Keratinocyte (primary cell): ENCODE results near the gene ADGRG2. TPM values are rescaled to one million over a fixed set of nuclear protein-coding genes. Genes with fewer than 3 reads are reported as not detected.

Experiments used
- DNase-seq: peaks from one replicate; pipeline ENCODE4 v3.0.0-alpha.2; 2011; ENCODE audit warnings: low read depth, missing footprints, low spot score
- FAIRE-seq: peaks from 2 replicates; lab custom pipeline; 2011; peaks lifted over from hg19 to GRCh38; lab: Jason Lieb, UNC
- H2AFZ ChIP-seq: 2 replicates; pipeline ENCODE4 v1.6.0; 2012; ENCODE audit warnings: low read length, control low read depth, inconsistent platforms; ENCODE audit not compliant: control insufficient read depth
- H3K27ac ChIP-seq: 2 replicates; pipeline ENCODE4 v1.5.1; 2011; ENCODE audit warnings: low read length; ENCODE audit not compliant: control insufficient read depth, insufficient read depth
- H3K27me3 ChIP-seq: 3 replicates; pipeline ENCODE4 v1.6.0; 2011; ENCODE audit warnings: low read length; ENCODE audit not compliant: control insufficient read depth, insufficient read depth; ENCODE audit errors: extremely low read depth
- H3K36me3 ChIP-seq, 2 experiments: 2 replicates in 1 of 2; 3 replicates in 1 of 2; pipeline ENCODE4 v1.5.1; 2011; ENCODE audit warnings: low read length in 2 of 2, mild to moderate bottlenecking in 1 of 2; ENCODE audit not compliant: control insufficient read depth in 2 of 2, insufficient read depth in 2 of 2; ENCODE audit errors: extremely low read depth in 1 of 2
- H3K4me1 ChIP-seq: 3 replicates; pipeline ENCODE4 v1.5.1; 2011; ENCODE audit warnings: low read length; ENCODE audit not compliant: control insufficient read depth, insufficient read depth; ENCODE audit errors: extremely low read depth
- H3K4me2 ChIP-seq: 3 replicates; pipeline ENCODE4 v1.6.0; 2011; ENCODE audit warnings: low read depth, low read length; ENCODE audit not compliant: control insufficient read depth, insufficient read depth; ENCODE audit errors: extremely low read depth
- H3K4me3 ChIP-seq, 3 experiments: fragments of 200-600 bp in 1 of 3; sonication (generic) in 1 of 3; 2 replicates in 2 of 3; 3 replicates in 1 of 3; pipeline ENCODE4 v1.5.1; 2011 to 2016; ENCODE audit warnings: low read length in 3 of 3, mild to moderate bottlenecking in 3 of 3, control low read depth in 2 of 3, inconsistent platforms in 1 of 3, low read depth in 1 of 3, mixed read lengths in 1 of 3, mixed run types in 1 of 3, moderate library complexity in 1 of 3; ENCODE audit not compliant: control insufficient read depth in 2 of 3, insufficient read depth in 2 of 3; ENCODE audit errors: extremely low read depth in 1 of 3
- H3K79me2 ChIP-seq: 2 replicates; pipeline ENCODE4 v1.6.0; 2012; ENCODE audit warnings: low read length; ENCODE audit not compliant: control insufficient read depth, insufficient read depth
- H3K9ac ChIP-seq: 3 replicates; pipeline ENCODE4 v1.6.0; 2011; ENCODE audit warnings: low read length; ENCODE audit not compliant: control insufficient read depth, insufficient read depth; ENCODE audit errors: extremely low read depth
- H3K9me1 ChIP-seq: 3 replicates; pipeline ENCODE4 v1.6.0; 2011; ENCODE audit warnings: low read length; ENCODE audit not compliant: control insufficient read depth, insufficient read depth; ENCODE audit errors: extremely low read depth
- H3K9me3 ChIP-seq: 2 replicates; pipeline ENCODE4 v1.5.1; 2012; ENCODE audit warnings: low read depth, low read length; ENCODE audit not compliant: control insufficient read depth
- H4K20me1 ChIP-seq: 3 replicates; pipeline ENCODE4 v1.6.0; 2011; ENCODE audit warnings: low read length; ENCODE audit not compliant: control insufficient read depth, insufficient read depth; ENCODE audit errors: extremely low read depth
- EZH2 ChIP-seq: IDR thresholded peaks from one replicate; pipeline ENCODE4 v1.6.1; 2012; ENCODE audit warnings: inconsistent platforms, mild to moderate bottlenecking, low read length, moderate library complexity
- dilution Hi-C: fragments of 300-500 bp; cut with MboI; formaldehyde crosslinking; loops from one replicate; pipeline ENCODE4 v1.7.0; 2020; ENCODE audit warnings: low sequenced_read_pairs; ENCODE audit not compliant: extremely low pct_ligation_motif_present
- polyA plus RNA-seq, 5 experiments: library from polyadenylated mRNA; depleted of rRNA in 3 of 5; stranded (reverse) in 3 of 5; stranded (forward) in 1 of 5; unstranded in 1 of 5; fragments of >200 nt; gene quantifications; 1 replicate in 1 of 5; 2 replicates in 3 of 5; 3 replicates in 1 of 5; pipeline versions ENCODE4 v1.2.1 to v1.2.3, GENCODE V29; 2011 to 2012; ENCODE audit warnings: missing spikeins in 2 of 5, low read depth in 1 of 5, low replicate concordance in 1 of 5
- TF ChIP-seq, protein P1 (sequence below), 3 experiments: IDR thresholded peaks in 1 of 3; conservative IDR thresholded peaks in 1 of 3; optimal IDR thresholded peaks in 1 of 3; 2 replicates in 2 of 3; 3 replicates in 1 of 3; pipeline versions ENCODE3 to v1.5.1; 2011; ENCODE audit warnings: low read length in 3 of 3, mild to moderate bottlenecking in 3 of 3, moderate library complexity in 2 of 3, control low read depth in 1 of 3, inconsistent platforms in 1 of 3; ENCODE audit not compliant: insufficient read depth in 2 of 3; ENCODE audit errors: extremely low read depth in 1 of 3

ADGRG2 gene
- polyA plus RNA-seq, 1 donor (not counting 4 experiments of a cell fraction or from before 2014, with no cell fraction given), result 0.20 TPM

- Histone ChIP-seq H3K27me3 (no peaks in the 10 kb centered on the region), H2AFZ (no peak overlapping the region), H4K20me1 (no peaks in the 10 kb centered on the region), H3K4me3 (no peak overlapping the region), H3K36me3 (no peaks in the 10 kb centered on the region), H3K9me1 (no peaks in the 10 kb centered on the region), H3K9me3 (no peaks in the 10 kb centered on the region), H3K4me2 (no peak overlapping the region), H3K79me2 (no peaks in the 10 kb centered on the region), H3K27ac (no peak overlapping the region), H3K9ac (no peak overlapping the region), H3K4me1 (peaks cover 10% of the 10 kb centered on the region)
- DNase-seq (no peak), FAIRE-seq (no peak)
- dilution Hi-C loops, result no loop called here
- TF ChIP-seq, protein P1, sequence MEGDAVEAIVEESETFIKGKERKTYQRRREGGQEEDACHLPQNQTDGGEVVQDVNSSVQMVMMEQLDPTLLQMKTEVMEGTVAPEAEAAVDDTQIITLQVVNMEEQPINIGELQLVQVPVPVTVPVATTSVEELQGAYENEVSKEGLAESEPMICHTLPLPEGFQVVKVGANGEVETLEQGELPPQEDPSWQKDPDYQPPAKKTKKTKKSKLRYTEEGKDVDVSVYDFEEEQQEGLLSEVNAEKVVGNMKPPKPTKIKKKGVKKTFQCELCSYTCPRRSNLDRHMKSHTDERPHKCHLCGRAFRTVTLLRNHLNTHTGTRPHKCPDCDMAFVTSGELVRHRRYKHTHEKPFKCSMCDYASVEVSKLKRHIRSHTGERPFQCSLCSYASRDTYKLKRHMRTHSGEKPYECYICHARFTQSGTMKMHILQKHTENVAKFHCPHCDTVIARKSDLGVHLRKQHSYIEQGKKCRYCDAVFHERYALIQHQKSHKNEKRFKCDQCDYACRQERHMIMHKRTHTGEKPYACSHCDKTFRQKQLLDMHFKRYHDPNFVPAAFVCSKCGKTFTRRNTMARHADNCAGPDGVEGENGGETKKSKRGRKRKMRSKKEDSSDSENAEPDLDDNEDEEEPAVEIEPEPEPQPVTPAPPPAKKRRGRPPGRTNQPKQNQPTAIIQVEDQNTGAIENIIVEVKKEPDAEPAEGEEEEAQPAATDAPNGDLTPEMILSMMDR (optimal IDR thresholded peaks at IDR 0.05 in 1 of 3, IDR thresholded peaks at IDR 0.05 in 1 of 3, conservative IDR thresholded peaks at IDR 0.05 in 1 of 3; ENCODE audit: extremely low read depth in 1 of 3, insufficient read depth in 2 of 3, low read length in 3 of 3), result no peak
- TF ChIP-seq EZH2, result no peak
Measured at GRCh38 chrX:18998653-18999052, 123.6 kb downstream of the ADGRG2 start.

- H3K9me3 ChIP-seq, result no peaks in the 10 kb centered on the region
- no peaks in the 10 kb centered on the region for H3K36me3 ChIP-seq
- H3K79me2 ChIP-seq, result no peaks in the 10 kb centered on the region
- no peak for FAIRE-seq
- no peak overlapping the region for H3K9ac ChIP-seq
- no peaks in the 10 kb centered on the region for H4K20me1 ChIP-seq
- peaks cover 10% of the 10 kb centered on the region for H3K4me1 ChIP-seq
- no peak for DNase-seq
- H3K9me1 ChIP-seq, result no peaks in the 10 kb centered on the region
- H3K27ac ChIP-seq, result no peak overlapping the region
- H3K27me3 ChIP-seq, result no peaks in the 10 kb centered on the region
- H2AFZ ChIP-seq, result no peak overlapping the region
- no peak overlapping the region for H3K4me2 ChIP-seq
- no peak overlapping the region for H3K4me3 ChIP-seq
- TF ChIP-seq EZH2, result no peak
- TF ChIP-seq, protein P1 (optimal IDR thresholded peaks at IDR 0.05 in 1 of 3, IDR thresholded peaks at IDR 0.05 in 1 of 3, conservative IDR thresholded peaks at IDR 0.05 in 1 of 3; ENCODE audit: extremely low read depth in 1 of 3, insufficient read depth in 2 of 3, low read length in 3 of 3), result no peak
- dilution Hi-C loops, result no loop called here
Measured at GRCh38 chrX:18997916-18998315, 124.4 kb downstream of the ADGRG2 start.
